Medulla oblongata (tissue), 1 donor: ENCODE measurements around the gene BTBD10.

ENCODE experiments used
- DNase-seq: peaks from one replicate; pipeline ENCODE4 v3.0.0-alpha.2; 2015; ENCODE audit errors: extremely low spot score

BTBD10 gene

DNA sequence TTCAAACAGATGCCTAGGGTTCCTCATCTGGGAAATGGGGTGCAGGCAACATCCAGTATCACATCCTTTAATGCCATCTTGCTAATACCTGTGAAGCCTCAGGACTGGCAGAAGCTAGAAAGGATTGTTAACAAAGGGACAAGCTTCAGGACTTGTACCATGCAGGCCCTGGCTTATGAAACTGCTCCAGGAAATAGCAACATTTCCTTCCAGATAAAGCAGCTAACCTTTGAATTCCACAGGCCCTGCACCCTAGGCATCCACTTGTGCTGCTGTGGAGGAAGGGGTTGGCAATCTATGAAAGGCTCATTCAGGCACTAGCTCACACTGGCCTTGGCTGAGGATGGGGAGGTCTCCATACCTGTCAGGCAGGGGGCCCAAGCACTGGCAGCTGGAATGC, 87.2 kb downstream of the BTBD10 start:
- no peak for DNase-seq

DNA sequence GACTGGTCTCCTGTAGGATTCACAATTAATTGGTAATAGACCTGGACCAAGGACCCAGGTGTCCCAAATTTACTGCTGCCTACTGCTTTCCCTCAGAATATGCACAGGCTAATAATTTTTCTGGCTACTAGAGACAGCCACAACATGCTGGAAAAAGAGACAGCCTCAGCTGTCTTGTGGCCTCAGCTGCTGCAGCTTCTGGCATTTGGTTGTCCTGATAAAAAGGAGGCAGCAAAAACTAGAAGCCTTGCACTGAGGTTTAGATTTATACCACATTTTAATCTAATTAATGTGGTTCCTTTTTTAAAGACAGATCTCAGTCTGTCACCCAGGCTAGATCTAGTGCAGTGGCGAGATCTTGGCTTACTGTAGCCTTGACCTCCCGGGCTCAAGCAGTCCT, 89.8 kb downstream of the BTBD10 start:
- no peak for DNase-seq

DNA sequence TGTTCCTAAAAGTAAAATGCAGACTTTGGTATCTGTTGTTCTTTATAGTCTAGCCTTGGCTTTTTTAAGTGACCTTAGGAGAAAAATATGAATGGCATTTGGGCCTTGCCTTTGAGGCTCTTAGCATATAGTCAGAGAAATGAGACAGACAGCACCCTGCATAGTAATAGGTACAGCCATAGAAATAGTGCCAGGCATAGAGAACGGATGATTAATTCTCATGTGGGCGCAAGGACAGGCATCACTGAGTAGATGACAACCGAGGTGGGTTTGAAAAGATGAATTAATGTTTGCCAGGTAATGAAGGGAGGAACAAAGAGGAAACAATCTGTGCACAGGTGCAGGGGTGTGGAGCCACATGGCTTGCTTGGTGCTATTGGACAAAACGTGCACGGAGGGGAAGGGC, 95.0 kb downstream of the BTBD10 start:
- DNase-seq, result no peak

DNA sequence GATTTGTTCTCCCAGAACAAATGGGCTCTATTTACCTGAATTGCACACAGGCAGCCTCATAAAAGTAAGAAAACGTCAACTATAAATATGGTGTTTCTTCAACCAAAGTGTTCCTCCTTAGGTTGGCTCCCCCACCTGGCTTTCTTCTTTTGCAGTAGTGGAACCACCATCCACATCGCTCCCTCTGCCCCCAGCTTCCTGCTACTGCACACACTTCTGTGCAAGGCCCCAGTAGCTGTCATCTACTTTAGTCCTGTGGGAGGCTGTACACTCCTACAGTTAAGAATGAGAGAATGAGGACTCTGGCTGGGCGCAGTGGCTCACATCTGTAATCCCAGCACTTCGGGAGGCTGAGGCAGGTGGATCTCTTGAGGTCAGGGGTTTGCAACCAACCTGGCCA, 95.9 kb downstream of the BTBD10 start:
- DNase-seq, result no peak

DNA sequence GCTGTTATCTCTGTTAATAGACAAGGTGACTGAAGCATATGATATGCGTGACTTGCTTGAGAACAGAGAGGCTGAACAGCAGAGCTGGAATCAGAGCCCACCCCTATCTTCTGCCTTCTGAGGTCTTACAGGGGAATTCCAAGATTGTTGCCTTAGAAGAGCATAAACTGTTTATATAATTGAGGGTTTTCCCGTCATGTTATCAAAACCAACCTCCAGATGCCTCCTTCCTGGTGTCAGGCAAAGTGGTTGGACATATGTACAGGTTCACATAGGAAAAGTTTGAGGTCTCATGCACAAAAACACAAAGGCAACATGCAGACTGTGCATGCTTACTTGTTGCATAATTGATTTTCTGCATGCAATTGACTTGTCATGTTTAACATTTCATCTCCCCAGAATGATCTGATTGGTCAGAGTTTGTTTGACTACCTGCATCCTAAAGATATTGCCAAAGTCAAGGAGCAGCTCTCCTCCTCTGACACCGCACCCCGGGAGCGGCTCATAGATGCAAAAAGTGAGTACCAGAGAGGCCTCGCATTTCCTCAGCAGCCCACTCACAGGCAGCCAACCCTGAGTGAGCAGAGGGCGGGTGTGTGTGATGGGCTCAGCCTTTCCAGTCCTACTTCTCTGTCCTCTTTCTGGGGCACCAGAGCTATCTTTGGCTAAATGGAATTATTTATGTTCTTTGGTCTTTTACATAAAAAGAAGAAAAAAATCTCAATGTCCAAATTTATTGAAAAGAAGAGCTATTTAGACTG, 96.6 kb downstream of the BTBD10 start:
- no peak for DNase-seq

DNA sequence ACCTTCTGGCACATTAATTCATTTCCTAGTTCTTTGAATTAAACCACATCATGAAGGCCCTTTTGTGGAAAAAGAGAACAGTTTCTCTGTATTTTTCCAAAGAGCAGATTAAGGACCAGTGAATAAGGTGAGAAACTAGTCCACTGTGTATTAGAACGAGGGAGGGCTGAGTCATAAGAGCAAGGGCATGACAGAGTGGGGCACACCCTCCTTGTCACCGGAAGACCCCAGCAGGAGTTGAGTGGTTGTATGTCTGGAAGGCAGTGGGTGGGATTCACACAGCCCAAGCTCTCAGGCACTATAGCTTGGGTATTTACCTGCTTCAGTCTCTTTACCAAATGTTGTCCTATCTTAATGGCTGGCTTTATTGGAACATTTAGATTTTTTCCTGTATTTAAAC, 98.6 kb downstream of the BTBD10 start:
- DNase-seq, result no peak

DNA sequence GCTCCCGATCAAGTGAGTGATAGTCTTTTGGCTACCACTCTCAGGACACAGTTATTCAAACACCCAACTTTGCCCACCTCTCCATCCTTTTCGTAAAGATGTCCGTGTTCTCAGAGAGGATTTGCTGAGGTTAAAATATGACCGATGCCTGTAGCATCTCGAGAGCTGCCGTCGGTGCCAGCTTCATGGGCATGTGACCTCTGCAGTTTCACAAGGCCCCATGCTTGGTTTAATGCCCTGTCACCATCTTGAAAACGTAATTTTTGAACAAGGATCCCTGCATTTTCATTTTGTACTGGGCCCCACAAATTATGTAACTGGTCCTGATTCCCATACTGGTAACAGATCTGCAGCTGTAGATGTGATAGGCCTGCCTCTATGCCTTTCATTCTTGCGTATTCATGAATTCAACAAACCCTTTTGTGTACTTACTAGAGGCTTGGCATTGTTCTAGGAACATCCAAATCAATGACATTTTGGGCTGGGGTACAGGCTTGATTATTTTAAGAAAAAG, 100.4 kb downstream of the BTBD10 start:
- DNase-seq, result peak; percentile 20

DNA sequence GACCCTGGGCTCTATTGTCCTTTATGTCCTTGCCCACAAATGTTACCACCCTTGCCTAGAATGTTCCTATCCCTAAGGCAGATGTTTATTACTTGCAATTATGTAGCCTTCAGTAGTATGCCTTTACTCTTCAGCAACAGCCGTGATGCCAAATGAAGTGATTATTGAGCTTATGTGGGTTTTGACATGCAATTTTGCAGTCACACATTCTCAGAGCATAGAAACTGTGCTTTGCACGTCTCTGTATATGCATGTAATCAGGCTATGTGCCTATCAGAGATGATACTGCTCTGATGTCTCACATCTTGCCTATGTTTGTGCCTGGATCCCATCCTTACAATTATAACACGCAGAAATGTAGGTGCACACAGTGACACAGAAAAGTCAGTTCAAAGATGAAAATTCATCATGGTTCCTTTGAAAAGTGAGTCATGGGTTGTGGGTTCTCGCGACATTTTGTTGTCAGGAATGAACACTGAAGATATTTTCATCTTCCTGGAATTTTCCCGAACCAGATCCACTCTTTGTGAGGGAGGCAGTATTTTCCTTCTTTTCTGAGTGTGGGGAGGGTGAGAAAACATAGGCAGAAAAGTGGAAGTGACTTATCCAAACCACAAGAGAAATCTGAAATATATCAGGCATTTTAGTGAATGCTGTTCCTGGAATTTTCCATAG, 104.3 kb downstream of the BTBD10 start:
- DNase-seq, result no peak

DNA sequence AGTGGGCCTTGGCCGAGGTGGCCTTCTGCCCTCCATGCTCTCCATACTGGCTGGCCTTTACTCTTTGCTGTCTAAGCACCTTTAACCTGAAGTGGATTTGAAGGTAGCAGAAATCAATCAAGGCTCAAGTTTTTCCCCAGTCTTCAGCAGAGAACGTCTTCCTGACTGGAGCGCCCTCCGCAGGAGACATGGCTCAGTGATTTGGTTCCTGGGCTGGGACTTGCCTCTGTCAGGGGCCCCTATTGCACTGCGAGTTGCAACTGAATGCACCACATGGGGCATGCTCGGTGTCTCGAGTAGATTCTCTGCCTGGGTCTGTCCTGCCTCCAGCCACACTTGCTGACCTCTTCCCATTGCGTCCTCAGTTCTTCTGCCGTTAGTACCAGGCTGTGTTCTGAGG, 105.8 kb downstream of the BTBD10 start:
- DNase-seq, result no peak

DNA sequence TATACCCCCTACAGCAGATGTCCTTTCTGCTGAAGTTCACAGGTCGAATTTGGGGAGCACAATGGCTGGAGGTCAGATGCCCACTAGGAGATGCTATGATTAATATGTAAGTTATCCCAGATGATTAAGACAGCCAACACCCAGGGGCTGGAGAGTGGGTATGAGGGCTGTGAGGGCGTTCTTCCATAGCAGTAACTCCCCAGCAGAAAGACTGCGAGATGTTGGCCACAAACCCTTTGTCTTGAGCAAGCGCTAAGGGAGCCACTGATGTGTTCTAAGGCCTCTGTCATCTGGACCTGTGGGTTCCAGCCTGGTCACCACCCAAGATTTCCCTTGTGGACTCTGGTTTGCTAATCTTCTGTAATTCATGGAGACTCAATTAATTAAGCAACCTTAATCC, 107.8 kb downstream of the BTBD10 start:
- no peak for DNase-seq

DNA sequence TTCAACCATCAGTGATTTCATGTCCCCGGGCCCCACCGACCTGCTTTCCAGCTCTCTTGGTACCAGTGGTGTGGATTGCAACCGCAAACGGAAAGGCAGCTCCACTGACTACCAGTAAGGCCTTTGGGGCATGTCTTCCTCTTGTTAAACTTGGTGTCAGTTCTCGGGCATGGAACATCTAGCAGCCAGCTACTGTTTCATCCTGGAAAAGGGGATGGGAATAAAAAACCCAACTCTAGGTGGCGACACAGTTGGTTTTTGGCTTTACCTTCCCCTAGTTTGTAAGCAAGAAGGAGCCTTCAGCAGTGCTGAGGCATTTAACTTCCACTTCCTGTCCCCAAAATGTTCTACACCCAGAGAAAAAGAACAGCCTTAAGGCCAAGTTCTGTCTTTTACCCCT, 108.7 kb downstream of the BTBD10 start:
- no peak for DNase-seq

DNA sequence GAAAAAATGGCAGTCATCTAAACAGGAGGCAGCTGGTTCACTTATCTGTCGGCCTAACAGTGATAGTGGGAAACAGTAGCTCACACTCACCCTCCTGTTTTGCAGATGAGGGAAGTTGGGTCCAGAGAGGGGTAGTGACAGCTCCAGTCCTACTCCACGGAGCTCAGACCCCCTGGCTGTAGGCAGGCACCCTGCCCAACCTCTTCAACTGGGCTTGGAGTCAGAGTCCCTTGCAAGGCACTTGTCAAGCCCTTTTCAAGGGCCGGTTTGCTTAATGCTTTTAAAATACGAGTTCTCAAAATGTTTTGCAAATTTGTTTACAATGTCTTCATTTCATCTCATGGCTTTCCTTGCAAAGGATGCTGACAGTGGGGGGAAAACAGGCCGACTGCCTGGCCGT, 110.3 kb downstream of the BTBD10 start:
- no peak for DNase-seq

DNA sequence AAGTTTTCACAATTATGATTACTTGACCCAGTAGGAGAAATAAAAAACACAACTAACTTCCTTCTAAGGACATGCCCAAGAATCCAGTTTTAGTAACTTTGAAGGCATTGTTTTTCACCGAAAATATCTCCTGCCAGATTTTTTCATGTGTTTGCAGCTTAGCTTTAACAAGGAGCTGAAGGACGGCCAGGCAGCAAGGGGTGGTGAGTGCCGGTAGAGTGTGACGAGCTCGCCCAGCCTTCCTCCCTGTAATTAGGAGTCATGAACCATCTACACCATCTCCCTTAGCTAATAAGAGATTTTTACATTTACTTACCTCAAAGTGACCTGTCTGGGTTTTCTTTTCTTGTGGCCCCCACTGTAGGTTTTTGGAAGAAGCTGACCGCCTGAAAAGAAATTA, 113.4 kb downstream of the BTBD10 start:
- no peak for DNase-seq

DNA sequence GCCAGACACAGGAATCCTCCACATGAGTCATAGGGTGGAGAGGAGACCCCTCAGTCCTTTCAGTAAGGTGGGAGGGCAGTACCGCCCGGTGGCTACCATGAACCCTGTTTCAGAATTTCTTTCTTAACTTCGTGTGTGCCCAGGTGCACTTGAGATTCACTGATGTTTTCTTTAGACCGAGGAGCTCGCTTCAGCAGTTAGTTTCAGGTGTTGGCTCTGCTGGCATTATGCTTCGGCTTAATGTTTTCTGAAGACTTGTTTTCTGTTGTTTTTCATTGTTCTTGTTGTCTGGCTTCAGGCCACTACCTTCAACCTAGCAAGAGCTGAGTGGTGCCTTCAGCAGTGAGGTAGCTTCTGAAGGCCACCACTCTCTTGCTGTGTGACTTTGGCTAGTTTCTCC, 114.0 kb downstream of the BTBD10 start:
- no peak for DNase-seq

DNA sequence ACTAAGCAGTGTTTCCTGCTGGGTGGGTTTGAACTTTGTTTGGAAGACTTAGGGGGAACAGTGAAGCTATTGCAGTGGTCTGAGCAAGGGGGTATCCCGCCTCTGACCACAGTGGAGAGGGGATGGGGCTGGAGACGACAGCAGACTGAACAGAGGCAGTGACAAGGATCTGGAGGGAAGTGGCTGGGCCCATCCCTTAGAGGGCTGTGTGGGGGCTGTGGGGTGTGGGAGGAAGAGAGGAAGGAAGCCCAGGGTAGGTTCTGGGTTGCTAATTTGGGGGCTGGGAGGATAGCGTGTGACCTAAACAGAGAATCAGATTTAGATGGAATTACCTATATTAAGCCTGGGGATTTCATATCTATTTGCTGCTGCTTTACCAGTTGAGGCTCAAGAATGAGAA, 114.7 kb downstream of the BTBD10 start:
- no peak for DNase-seq

DNA sequence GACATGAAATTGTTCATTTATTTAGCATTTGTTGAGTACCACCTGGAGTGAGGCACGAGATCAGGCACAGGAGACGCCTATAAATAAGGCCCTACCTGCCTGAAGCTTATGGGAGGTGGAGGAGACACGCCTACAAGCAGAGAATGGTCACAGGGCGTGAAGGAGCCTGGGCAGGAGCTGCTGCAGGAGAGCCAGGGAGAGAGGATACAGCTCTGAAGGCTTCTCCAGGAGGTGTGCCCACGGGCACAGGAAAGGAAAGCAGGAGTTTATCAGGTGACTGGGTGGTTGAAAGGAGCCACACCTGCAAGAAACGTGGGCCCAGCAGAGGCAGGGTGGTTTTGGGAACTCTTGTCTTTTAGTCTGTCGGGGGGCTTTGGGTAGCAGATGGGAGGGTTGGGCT, 115.1 kb downstream of the BTBD10 start:
- no peak for DNase-seq

DNA sequence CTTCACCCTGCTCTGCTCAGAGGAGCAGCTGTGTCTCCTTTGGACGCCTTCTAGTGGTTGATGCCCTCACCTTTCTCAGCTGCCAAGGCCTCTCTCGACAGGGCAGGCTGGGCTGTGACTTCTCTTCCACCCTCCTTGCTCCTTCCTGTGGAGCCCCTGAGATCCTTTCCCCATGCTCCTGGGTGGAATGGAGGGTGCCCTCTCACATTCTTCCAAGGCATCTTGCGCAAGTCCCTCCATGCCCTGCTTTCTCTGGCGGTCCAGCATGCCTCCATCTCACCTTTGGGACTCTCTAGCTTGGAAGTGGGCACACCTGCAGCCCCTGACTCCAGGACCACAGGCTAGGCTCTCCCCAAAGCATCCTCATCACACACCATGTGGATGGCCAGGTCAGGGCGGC, 116.6 kb downstream of the BTBD10 start:
- no peak for DNase-seq

DNA sequence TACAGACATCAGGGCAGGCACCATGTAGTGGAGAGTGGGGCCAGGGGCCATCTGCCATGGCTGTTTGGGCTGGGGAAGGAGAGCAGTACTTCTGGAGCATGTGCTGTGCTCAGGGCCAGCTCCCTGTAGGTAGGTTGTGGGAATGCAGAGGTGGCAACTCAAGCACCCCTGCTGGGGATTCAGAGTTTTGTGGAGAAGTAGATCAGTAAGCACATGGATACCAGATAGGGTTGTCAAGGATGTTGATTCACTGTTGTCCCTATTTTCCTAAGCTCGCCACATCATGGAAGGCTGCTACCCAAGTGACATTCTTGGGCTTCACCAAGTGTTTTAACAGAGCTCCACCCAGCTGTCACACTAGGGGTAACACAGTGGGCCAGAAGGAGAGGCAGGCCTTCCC, 118.2 kb downstream of the BTBD10 start:
- no peak for DNase-seq

DNA sequence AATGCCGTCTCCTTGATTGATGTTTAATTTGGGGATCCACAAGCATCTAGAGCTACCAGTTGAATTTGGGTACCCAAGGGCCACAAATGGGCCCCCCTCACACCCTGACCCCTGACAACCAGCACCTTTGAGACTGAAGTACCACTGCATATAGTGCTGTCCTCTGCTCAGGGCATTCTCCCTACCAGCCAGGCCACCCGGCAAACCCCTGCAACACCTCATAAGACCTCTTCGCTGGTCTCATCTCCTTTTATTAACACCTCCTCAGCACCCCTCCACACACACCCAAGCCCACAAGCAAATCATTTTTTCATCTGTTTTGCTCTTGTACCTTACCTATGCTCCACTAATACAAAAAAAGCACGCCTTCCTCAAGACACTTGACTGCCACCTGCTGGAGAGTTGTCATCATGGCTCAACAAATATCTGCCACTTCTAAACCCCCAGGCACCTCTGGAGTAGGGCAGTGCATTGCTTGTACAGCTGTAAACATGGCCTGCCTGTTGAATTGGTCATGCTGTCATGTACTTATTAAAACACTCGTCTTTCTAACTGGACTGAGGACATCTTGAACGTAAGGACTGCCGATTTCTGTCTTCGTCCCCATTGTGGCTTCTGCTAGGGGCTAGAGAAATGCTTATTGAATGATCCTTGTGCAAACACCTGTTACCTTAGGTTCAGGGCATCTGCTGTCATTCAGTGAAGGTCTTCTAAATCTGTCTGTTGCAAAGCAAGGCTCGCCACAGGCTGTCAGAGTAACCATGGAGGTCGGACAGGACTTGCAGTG, 118.9 kb downstream of the BTBD10 start:
- peak; percentile 86 for DNase-seq

DNA sequence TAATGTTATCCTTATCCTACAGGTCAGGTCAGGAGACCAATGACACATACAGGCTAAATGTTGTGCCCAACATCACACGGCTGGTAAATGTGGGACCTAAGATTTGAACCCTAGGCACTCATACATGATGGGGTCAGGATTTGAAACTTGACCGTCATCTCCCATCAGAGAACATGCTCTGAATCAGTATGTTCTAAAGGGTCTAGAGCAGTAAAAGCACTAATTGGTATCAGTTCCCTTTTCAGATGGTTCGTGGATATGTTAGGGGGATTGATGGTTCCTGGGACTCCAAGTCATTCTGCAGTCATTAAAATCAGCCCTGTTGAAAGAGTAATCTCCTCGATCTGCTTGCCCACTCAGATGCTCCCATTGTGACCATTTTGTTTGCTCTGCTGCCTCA, 120.0 kb downstream of the BTBD10 start:
- DNase-seq, result no peak

DNA sequence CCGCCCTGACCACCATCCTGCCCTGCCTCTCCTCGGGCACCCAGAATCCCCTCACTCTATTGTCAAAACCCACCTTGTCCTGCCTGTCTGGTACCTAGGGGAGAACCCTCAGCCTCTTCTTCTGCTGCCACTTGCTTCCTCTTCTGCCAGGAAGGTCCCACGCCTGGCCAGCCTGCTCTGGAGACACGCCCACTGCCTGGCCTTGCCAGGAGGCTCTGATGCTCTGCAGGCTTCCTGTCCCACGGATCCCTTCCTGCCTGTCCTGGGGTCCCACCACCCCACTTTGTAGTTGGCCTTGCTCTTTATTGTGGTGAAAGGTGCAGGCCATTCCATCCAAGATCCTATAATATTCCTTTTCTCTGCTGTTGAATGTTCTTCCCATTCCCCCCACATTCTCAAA, 122.0 kb downstream of the BTBD10 start:
- no peak for DNase-seq
